NCI-H1436 treated with DMSO at 0.1 percent for 48 hours (cell line): ENCODE measurements around the gene CACYBP.

Experiments
- DNase-seq: peaks from one replicate; lab custom pipeline; 2025; lab: John Stamatoyannopoulos, UW

Gene CACYBP

DNA sequence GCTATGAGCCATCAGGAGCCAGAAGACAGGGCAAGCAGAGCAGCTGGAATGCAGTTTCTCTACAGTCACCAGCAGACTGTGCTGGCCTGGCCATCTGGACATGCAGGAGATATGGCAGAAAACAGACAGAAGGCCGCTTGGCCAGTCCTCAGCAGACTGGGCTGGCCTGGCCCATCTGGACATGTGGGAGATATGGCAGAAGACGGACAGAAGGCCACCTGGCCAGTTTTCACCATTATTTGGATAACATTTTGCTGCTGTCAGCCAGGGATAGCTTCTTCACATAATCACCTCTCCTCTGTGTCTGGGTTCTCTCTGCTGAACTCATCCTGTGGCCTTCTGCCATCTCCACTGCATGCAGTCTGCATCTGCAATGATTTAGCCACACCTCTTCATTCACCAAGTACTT lies 25.0 kb upstream of the CACYBP start:
- DNase-seq = no peak

DNA sequence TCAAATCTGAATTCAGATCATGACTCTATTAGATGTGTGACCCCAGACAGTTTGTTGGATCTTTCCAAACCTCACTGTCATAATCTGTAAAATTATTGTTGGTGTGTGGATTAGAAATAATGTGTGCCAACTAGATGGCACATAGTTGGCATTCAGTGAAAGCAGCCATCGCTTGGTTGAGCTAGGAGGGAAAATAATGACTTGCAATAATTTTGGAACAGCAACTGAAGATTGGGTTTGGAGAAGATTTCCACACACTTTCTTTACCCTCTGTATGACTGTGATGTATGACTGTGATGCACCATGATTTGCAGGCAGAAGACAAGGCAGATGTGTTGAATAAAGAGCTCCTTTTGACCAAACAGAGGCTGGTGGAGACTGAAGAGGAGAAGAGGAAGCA lies 24.0 kb upstream of the CACYBP start:
- no peak for DNase-seq

DNA sequence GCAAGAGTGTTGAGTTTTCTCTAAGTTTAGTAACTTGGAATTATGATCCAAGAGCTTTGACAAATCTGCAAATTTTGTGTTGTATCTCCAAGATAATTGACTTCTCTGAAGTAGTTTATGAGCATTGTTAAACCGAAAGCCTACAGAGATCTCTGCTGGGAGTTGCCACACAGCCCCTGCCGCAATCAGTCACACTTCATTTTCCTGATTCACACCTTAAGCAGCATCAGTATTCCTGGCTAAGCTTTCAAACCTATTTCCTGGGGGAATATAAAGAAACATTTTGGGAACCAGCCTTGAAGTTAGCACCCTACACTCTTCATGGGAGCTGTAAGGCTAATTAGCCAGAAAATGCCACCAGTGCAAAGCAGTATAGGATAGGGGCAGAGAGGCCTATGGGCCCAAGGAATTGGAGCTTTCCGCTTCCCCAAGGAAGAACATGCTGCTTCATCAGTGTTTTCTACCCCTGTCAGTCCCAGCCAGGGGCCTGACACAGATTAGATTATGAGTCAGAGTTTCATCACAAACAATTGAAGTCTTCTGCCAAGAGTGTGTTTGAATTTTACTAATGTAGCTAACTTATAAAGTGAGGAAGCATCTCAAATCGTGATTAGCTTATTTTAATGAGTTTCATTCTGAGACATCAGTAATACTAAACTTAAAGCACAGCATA lies 23.2 kb upstream of the CACYBP start:
- DNase-seq = no peak

DNA sequence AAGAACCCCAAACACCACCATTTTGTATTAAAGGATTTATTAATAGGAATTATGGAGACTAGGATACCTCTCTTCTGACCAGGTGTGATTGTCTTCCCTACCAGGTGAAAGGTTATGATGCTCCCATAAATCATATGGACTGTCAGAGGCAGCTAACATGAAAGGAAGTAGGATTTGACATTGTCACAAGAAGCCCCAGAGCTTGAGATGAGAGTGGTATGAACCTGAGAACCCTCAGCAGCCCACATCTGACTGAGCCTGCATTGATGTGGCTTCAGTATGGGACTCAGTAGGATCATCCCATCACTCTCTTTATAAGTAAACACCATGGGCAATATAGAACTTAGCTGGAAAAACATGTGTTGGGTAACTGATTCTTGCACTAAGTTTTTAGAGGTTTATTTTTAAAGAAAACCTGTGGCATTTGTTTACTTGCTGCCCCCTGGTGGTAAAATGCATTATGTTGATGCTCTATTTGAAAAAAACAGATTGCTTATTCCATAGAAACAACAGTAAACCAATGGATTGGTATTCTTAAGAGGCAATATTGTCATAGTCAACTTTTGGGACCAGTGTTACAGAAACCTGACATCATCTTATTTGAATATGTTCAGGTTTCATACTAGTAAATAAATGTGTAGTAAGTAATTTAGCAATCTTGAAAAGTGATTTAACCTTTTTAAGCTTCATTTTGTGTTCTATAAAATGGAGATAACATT lies 16.6 kb upstream of the CACYBP start:
- no peak for DNase-seq

DNA sequence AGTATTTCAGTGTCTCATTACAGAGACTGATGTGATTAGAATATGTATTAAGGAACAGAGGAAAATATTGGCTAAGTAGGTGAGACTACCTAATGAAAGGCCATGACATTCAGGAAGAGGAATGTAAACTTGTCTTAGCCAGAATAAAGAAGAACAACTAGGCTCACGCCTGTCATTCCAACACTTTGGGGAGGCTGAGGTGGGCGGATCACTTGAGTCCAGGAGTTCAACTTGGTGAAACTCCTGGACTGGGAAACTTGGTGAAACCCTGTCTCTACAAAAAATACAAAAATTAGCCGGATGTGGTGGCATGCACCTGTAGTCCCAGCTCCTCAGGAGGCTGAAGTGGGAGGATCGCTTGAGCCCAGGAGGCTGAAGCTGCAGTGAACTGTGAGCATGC lies 14.8 kb upstream of the CACYBP start:
- DNase-seq = no peak

DNA sequence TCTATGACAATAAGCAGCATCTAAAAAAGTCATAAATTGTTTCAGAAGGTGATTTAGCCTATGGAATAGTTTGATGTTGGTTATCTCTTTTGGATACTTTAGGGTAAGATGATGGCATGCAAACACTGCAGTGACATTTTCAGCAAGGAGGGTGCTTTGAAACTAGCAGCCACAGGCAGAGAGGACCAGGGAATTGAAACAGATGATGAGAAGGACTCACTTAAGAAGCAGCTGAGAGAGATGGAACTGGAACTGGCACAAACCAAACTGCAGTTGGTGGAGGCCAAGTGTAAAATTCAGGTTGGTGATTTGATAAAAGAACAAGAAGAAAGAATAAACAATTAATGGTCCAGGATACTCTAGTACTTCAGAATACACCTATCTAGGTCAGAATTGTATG lies 11.2 kb upstream of the CACYBP start:
- no peak for DNase-seq

DNA sequence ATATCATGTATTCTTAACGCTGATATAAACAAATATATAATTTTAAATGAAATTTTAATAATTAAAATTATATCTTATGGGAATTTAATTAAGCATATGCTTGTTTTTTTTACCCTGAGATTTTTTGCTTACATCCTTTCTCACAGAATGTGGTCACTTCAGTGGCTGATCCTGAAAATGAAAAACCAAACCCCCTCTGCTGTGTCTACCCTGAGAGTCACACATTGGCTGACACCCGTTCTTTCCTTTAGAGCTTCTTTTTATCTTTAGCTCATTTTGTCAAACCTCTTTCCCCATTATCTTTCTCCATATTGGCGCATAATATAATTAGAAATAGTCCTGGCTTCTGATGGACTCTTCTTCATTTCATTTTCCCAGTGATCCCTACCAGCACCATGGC lies 10.8 kb upstream of the CACYBP start:
- no peak for DNase-seq

DNA sequence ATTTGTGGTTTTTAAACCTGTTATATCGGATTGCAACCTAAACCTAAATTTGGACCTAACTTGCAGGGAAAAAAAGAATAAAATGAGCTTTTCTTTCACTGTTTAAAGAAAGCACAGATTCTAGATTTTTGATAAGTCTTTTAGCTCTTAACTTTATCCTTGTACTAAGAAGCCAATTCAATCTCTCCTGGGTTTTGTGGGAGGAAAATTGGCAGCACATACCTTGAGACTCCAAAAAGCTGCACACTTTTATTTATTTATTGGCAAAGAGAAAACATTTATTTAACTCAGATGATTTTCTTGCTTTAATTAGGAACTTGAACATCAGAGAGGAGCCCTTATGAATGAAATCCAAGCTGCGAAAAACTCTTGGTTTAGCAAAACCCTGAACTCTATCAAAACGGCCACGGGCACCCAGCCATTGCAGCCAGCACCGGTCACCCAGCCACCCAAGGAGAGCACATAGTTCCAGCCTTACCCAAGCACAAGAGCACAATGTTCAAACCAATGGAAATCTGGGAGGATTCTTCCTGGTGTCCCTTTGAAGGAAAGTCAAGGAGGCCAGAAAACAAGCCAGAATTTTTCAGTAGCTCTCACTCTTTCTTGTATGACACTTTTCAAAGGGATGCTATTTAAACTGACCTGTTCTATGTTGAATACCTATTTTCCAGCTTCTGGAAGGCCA lies 10.1 kb upstream of the CACYBP start:
- no peak for DNase-seq

DNA sequence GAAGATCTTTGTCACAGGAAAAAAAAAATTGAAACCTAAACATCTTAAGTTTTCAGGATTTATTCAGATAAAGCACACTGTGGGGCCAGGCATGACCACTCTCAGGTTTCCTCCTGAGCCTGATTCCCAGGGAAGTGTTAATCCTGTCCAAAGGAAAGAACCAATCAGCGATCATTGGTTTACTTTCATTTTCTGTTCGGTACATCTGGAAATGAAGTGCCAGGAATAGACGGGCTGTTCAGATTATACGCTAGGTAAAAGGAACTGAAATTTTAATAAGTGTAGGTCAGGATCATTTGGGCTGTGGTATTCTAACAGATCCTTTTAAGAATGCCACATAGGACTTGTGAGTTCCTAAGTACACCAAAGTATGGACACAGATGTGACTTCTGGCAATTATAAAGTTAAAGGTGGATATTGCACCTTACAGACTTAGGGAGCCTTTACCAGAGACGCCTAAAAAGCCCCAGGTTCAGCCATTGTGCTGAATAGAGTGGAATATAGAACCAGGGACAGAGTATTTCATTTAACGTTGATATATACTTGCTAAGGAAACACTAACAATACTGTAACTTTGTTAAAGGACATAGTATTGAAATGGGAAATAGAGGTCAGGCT lies 9.3 kb upstream of the CACYBP start:
- no peak for DNase-seq

DNA sequence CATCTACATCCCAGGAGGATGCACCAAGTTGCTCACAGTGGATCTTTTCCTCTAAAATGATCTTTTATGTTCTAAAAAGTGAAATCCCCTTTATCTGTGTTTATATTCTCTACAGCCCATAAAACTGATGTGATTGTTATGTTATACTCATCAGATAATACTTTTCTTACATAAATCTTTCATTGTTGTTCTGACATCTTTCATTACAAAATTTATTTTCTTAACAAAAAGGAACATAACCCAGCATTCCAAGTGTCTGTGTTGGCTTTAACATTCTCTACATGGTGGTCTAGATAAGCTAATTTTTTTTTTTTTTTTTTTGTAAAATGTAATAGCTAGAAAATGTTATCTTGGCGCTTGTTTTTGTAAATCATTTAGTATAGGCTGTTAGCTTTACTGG lies 8.3 kb upstream of the CACYBP start:
- no peak for DNase-seq

DNA sequence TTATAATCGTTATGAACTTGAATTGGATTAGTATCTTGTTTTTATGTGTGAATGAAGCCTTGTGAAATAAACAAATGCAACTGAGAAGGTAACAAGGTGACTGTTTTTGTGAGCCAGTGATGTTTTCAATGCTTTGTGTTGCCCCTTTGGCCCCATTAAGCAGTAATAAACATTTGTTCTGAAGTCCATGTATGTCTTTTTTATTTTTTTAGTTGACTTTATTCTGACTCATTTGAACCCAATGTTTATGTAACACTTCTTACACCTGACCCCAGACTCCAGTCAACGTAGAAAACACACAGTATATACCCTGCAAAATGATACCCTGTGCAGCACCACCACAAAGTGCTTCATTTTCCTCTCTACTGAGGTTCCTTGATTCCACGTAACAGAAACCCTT lies 4.6 kb upstream of the CACYBP start:
- DNase-seq = no peak

DNA sequence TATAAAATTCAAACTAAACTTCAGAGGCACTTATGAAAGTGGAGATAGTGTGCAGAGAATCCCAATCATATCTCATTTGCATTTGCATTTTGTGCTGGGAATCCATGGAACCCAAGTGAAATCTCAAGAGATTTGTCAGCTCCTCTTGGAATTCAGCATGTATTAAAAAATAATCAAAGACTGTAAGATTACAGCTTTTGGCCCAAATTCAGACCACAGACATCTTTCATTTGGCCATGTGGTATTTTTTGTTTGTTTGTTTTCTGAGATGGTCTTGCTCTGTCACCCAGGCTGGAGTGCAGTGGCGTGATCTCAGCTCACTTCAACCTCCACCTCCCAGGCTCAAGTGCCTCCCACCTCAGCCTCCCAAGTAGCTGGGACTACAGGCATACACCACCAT lies 3.8 kb upstream of the CACYBP start:
- DNase-seq = no peak

DNA sequence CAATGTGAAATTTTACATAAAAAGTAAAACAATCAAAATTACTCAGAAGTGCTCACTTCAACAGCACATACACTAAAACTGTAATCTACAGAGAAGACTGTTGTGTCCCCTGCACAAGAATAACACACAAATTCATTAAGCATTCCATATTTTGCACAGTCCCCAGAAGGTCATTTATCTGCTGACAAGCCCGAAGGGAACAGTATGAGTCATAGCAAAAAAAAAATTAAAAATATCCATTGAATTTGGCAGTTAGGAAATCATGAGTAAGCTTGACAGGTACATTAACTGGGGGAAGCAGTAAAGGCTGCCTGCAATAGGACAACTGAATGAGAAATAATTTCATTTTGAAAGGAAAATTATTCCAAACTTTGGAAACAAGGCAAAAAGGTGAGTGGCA lies 3.3 kb upstream of the CACYBP start:
- DNase-seq = no peak

DNA sequence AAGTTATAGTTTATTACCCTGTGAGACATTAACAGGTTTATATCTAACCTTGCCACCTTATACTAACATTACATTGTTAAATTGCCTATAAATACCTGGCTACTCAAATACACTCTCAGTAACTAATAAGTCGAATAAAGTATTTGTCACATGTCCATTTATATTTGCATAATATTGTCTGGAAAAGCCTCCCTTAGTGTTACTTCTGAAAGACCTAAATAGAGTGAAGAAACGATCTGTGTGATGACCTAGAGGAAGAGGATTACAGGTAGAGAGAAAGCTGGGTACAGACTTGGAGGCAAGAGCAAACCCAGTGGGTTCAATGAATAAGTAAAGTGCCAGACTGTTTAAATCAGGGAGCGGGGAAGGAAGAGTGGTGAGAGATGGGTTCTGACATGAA lies 2.7 kb upstream of the CACYBP start:
- no peak for DNase-seq

DNA sequence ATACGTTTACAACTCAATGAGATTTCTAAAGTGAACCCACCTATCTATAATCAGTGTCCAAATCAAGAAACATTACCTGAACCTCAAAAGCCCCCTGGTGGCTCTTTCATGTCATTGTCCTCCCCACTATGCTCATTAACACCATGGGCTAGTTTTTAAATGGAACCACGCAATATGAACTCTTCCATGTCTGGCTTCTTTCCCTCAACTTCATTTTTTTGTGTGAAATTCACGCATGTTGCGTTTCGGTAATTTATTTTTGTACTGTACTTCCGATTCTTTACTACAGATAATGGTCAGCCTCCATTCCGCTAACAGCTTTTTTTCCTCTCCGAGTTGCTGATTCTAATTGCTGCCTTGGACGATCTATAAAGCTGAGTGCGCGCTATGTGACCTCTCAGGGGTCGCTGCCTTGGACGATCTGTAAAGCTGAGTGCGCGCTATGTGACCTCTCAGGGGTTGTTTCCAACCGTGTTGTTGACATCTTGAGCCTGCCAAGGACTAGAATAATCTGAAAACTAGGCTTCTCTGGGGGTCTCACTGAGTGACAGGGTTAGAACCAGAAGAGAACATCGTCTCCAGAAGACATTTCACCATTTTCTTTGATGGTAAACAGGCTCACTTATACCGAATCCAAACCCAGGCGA lies 1.1 kb upstream of the CACYBP start:
- DNase-seq = peak; percentile 46

DNA sequence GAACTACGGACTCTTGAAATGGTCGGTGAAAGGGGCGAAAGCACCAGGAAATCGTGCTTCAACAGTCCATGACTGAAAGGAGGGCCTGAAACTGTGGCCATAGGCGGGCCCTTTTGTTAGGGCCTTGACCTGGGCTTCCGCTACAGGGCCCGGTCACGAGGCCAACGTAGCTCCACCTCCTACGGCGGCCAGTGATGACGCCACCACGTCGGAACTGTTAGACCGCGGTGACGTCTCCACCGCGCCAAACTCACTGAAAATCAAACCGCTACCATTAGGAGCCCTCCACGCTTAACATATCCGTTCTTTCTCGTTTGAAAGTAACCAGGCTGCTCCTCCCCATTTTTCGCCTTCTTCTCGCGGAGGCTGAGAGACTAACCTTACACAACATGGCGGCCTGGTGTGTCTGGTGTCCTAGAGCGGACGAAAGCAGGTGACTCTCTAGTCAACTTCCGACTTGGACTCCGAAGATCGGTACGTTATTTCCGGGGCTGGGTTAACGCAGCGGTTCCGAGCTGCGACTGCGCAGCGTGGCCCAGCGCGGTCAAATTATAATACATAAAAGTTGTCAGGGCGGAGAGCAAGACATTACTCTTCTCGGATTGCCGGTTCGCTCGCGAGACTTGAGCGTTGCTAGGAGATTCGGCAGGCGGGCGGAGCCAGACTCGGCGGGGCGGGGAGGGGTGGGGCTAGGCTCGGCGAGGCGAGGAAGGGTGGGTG lies 371 bp upstream of the CACYBP start:
- peak; percentile 92 for DNase-seq

DNA sequence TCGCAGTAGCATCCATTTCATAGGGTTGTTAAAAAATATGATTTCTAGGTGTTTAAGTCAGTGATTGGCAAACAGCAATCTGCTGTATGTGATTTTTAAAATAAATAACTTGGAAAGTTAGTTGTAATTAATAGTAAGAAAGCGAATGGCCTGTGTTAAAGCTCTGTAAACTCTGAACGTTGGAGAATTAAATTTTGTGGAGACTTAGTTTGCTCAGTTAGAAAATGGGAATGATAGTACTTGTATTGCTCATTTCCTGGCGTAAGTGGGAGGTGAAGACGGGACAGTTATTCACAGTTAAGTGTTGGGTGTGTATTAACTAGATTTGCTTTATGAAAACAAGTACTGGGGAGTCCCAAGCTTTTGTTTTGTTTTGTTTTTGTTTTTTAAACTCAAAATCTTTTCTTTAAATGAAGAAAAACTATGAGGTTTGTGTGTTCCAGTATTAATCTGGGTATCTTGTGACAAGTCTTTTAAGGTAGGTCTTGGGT lies 995 bp downstream of the CACYBP start:
- DNase-seq = no peak

DNA sequence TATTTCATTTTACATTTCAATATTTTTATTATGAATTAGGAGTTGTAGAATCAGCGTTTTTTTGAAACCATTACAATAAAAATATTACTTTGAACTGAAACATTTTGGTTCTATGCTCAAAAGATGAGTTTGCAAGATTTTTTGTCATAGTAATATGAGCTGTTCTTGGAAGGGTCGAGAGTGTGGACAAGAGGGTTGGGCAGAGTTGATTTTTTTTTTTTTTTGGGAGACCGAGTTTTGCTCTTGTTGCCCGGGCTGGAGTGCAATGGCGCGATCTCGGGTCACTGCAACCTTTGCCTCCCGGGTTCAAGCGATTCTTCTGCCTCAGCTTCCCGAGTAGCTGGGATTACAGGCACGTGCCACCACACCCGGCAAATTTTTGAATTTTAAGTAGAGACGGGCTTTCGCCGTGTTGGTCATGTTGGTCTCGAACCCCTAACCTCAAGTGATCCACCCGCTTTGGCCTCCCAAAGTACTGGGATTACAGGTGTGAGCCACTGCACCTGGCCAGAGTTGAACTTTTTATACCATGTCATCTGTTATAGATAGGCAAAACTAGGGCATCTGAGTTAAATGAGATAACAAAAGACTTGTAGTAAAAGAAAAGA lies 3.3 kb downstream of the CACYBP start:
- DNase-seq = no peak

DNA sequence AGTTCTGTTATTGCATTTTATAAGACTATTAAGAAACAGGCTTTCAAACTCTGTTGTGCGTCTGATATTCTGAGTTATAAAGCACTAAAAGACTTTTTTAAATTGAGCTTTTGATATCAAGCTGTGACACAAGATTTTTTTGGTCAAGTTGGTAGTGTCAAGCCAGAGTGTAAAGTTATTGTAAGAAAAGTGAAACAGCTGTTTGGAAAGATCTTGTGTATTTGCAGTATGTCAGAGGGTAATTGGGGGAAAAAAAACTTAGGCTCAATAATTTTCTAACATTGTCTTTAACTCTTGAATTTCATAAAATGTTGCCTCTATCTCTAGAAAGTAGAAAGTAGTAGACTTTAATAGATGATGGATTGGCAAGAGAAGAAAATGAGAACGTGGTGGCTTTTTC lies 3.8 kb downstream of the CACYBP start:
- DNase-seq = no peak

DNA sequence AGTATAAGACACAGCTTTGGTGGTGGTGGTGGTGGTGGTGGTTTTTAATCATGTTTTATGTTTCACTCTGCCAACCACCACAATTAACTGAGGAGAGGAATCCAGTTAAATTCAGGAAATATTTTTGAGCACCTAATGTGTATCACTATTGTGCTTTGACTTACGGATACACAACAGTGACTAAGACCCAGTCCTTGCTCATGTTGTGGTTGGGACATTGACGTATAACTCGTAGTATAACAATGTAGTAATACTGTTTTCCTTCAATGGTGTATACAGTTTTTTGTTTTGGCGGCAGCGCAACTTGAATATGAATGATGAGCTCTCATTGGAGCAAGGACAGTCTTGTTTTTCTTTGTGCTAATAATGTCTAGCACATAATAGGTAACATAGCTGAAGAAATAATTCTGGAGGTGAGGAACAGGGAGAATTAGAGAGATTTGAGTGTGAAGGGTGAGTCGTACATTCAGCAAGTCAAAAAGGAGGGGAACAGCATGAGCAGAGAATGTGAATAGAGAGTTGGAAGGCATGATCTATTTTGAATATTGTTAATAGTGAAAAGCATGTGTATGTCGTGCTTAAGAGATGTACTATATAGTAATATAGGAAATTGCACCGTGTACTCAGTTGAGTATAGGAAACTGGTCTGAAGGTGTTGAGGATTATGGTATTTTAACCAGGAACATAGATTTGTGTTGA lies 5.5 kb downstream of the CACYBP start:
- DNase-seq = no peak

DNA sequence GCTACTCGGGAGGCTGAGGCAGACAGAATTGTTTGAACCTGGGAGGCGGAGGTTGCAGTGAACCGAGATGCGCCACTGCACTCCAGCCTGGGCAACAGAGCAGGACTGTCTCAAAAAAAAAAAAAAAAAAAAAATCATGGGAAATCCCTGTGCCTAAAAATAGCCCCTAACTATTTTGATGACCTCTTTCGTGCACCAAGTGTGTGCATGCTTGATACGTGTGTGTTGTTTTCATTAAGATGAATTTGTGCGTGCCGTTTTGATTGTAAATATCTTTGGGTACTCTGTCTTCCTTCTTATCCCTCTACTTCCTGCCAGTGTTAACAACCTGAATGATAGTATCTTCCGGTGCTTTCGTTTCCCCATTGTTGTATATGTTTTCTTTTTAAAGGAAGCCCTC lies 9.8 kb downstream of the CACYBP start:
- no peak for DNase-seq
